Spleen (tissue), 11 donors: Measurements from ENCODE around the gene NPHP4. TPM values are rescaled to one million over a fixed set of nuclear protein-coding genes. Genes with fewer than 3 reads are reported as not detected.

ENCODE experiments used
- DNase-seq: peaks from one replicate; pipeline ENCODE4 v3.0.0-alpha.2; 2020
- H3K27ac ChIP-seq, 8 donors: fragments of 200-600 bp; sonication (generic) in 7 of 8; 1 replicate in 4 of 8; 2 replicates in 4 of 8; pipeline versions ENCODE4 v1.5.0 to v1.8.0; 2016 to 2021; ENCODE audit warnings: inconsistent platforms in 4 of 8, mild to moderate bottlenecking in 4 of 8, moderate library complexity in 1 of 8
- H3K27me3 ChIP-seq, 7 donors: fragments of 200-600 bp; sonication (generic) in 6 of 7; replicated peaks in 1 of 7; 1 replicate in 4 of 7; 2 replicates in 3 of 7; pipeline versions ENCODE4 v1.5.0 to v1.8.0; 2016 to 2021; ENCODE audit warnings: inconsistent platforms in 3 of 7, mild to moderate bottlenecking in 1 of 7
- H3K36me3 ChIP-seq, 6 donors: fragments of 200-600 bp; sonication (generic) in 5 of 6; 1 replicate in 4 of 6; 2 replicates in 2 of 6; pipeline versions ENCODE4 v1.5.0 to v1.8.0; 2016 to 2021; ENCODE audit warnings: inconsistent platforms in 2 of 6
- H3K4me1 ChIP-seq, 6 donors: fragments of 200-600 bp; sonication (generic) in 5 of 6; 1 replicate in 3 of 6; 2 replicates in 3 of 6; pipeline versions ENCODE4 v1.5.0 to v1.8.0; 2016 to 2021; ENCODE audit warnings: inconsistent platforms in 3 of 6
- H3K4me3 ChIP-seq, 8 donors: fragments of 200-600 bp; sonication (generic) in 7 of 8; 1 replicate in 4 of 8; 2 replicates in 4 of 8; pipeline versions ENCODE4 v1.5.0 to v1.8.0; 2016 to 2021; ENCODE audit warnings: inconsistent platforms in 4 of 8, mild to moderate bottlenecking in 4 of 8, moderate library complexity in 2 of 8
- H3K9me3 ChIP-seq, 8 donors: fragments of 200-600 bp; sonication (generic) in 7 of 8; 1 replicate in 4 of 8; 2 replicates in 4 of 8; pipeline versions ENCODE4 v1.5.0 to v1.8.0; 2016 to 2021; ENCODE audit warnings: inconsistent platforms in 4 of 8
- POLR2A ChIP-seq, 3 donors: fragments of 450-650 bp; IDR thresholded peaks; one replicate each; pipeline ENCODE4 v1.5.1; 2017; ENCODE audit warnings: antibody characterized with exemption in 3 of 3, mild to moderate bottlenecking in 1 of 3
- POLR2AphosphoS5 ChIP-seq, 3 donors: sonication (generic); formaldehyde crosslinking; IDR thresholded peaks; one replicate each; pipeline ENCODE4 v1.5.1; 2017; ENCODE audit warnings: antibody characterized with exemption in 3 of 3
- WGBS, 5 donors: extraction: QIAGEN DNeasy Blood & Tissue Kit in 3 of 5; methylation state at CpG; one replicate each; pipeline versions ENCODE4 v1.1.5 to v1.1.7; 2013 to 2018; 5-methylcytosine and 5-hydroxymethylcytosine counted together
- intact Hi-C: fragments of 100-400 bp; cut with DNase I; formaldehyde crosslinking; loops from one replicate; pipeline ENCODE4 v1.15.0; 2023; ENCODE audit warnings: low total_unique reads
- polyA plus RNA-seq, 3 donors: library from polyadenylated mRNA; stranded (reverse); fragments of 200-250 nt; gene quantifications; one replicate each; pipeline ENCODE4 v1.2.1, GENCODE V29; 2013
- total RNA-seq, 7 donors: library from RNA; depleted of rRNA in 3 of 7; stranded (reverse); fragments of >200 nt in 3 of 7; fragmentation: NEBNext Ultra II Directional in 4 of 7; extraction: Animal tissue kit (Norgen Biotek cat#: 25700) in 4 of 7; gene quantifications; one replicate each; pipeline versions ENCODE4 v1.1.0 to v1.2.1, GENCODE V29; 2016 to 2021
- TF ChIP-seq, protein P1 (sequence below), 11 experiments: fragments of 200-600 bp in 7 of 11; fragments of 450-650 bp in 4 of 11; sonication (generic) in 4 of 11; IDR thresholded peaks in 8 of 11; conservative IDR thresholded peaks in 3 of 11; 1 replicate in 7 of 11; 2 replicates in 4 of 11; pipeline versions ENCODE4 v1.4.0 to v1.8.0; 2016 to 2021; ENCODE audit warnings: antibody characterized with exemption in 11 of 11, inconsistent platforms in 4 of 11, mild to moderate bottlenecking in 1 of 11
- donor health status: healthy with polysubstance abuse.
- donor health status: DM: no; HTN: no; CAD: no; lungs with moderate emphysema.
- donor health status: DM: no; HTN: no; CAD: no.
- donor health status: Bipolar disorder and iron deficiency.
- donor health status: healthy.
- donor health status: DM: no; HTN: no; CAD: no.
- donor health status: DM: yes; HTN: yes; CAD: no.

Gene NPHP4
- total and polyA plus RNA-seq, 10 donors = 1.2 to 17.5 (median 9.4) TPM

DNA sequence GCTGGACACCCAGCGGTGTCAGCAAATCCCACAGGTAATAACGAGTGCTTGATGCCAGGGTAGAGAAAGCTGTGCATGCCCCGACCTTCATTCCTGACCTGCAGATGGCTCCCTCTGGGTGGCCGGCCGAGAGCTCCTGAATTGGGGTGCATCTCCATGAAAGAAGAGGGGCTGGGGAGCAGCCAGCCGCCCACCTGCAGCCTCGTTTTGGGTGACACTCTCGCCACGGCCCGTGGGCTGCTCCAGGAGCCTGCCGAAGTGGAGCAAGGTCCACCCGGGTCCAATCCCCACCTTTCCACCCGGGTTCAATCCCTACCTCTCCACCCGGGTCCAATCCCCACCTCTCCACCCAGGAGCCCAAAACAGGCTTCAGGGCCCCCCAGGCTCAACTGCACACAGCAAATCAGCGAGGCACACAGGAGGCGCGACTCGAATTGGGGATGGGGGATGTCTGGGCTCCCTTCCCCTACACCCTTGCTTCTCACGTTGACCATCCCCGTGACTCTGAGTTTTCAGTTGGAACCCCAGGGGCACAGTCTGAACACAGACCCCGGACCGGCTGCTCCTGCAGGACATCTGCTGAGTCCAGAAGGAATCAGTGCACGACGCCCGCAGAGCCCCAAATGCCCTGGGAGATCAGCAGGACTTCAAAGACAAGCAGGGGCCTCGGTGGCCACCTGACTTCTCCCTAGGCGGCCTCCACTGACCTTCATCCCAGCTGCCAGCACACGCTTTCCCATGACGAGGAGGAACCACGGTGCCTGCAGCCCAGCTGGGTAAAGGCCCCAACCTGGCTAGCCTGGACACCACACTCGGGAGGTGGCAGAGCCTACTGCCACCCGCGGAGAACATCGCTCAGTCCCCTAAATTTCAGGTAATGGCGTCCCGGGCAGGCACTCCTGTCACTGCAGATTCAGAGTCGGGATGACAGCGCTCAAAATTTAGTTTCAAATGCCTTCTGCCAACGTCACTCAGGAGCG is 159.0 kb downstream of the NPHP4 start:
- Histone ChIP-seq H3K27me3 (peaks cover 0 to 64% (median 8%) of the 10 kb centered on the region in 7 donors), H3K4me3 (no peak overlapping the region), H3K4me1 (no peaks in the 10 kb centered on the region), H3K9me3 (no peaks in the 10 kb centered on the region), H3K27ac (no peak overlapping the region), H3K36me3 (no peaks in the 10 kb centered on the region)
- no peak for DNase-seq
- TF ChIP-seq POLR2A (IDR thresholded peaks at IDR 0.05) (no peak), POLR2AphosphoS5 (IDR thresholded peaks at IDR 0.05) (no peak)
- TF ChIP-seq, protein P1, sequence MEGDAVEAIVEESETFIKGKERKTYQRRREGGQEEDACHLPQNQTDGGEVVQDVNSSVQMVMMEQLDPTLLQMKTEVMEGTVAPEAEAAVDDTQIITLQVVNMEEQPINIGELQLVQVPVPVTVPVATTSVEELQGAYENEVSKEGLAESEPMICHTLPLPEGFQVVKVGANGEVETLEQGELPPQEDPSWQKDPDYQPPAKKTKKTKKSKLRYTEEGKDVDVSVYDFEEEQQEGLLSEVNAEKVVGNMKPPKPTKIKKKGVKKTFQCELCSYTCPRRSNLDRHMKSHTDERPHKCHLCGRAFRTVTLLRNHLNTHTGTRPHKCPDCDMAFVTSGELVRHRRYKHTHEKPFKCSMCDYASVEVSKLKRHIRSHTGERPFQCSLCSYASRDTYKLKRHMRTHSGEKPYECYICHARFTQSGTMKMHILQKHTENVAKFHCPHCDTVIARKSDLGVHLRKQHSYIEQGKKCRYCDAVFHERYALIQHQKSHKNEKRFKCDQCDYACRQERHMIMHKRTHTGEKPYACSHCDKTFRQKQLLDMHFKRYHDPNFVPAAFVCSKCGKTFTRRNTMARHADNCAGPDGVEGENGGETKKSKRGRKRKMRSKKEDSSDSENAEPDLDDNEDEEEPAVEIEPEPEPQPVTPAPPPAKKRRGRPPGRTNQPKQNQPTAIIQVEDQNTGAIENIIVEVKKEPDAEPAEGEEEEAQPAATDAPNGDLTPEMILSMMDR (IDR thresholded peaks at IDR 0.05 in 8 of 11, conservative IDR thresholded peaks at IDR 0.05 in 3 of 11) = no peak
- 81 to 87% (median 81%) methylated on average over 31 to 40 of the region's 40 CpGs for WGBS, 5 donors
- intact Hi-C loops = no loop called here

- Histone ChIP-seq H3K27me3 (peaks cover 0 to 62% (median 6%) of the 10 kb centered on the region in 7 donors), H3K36me3 (no peaks in the 10 kb centered on the region), H3K27ac (no peak overlapping the region), H3K9me3 (no peaks in the 10 kb centered on the region), H3K4me1 (no peaks in the 10 kb centered on the region), H3K4me3 (no peak overlapping the region)
- intact Hi-C loops = no loop called here
- no peak for DNase-seq
- WGBS, 5 donors = 29 to 42% (median 38%) methylated on average over 4 to 10 of the region's 10 CpGs
- TF ChIP-seq POLR2A (IDR thresholded peaks at IDR 0.05) (no peak), POLR2AphosphoS5 (IDR thresholded peaks at IDR 0.05) (no peak)
- TF ChIP-seq, protein P1 (IDR thresholded peaks at IDR 0.05 in 8 of 11, conservative IDR thresholded peaks at IDR 0.05 in 3 of 11) = no peak
Measured at GRCh38 chr1:5831600-5832335, 160.5 kb downstream of the NPHP4 start.

- Histone ChIP-seq H3K4me3 (no peak overlapping the region), H3K9me3 (no peaks in the 10 kb centered on the region), H3K4me1 (no peaks in the 10 kb centered on the region), H3K27ac (no peak overlapping the region), H3K36me3 (no peaks in the 10 kb centered on the region), H3K27me3 (peaks cover 0 to 54% (median 4%) of the 10 kb centered on the region in 7 donors)
- no peak for DNase-seq
- 53 to 77% (median 55%) methylated on average over 13 to 26 of the region's 26 CpGs for WGBS, 5 donors
- TF ChIP-seq, protein P1 (IDR thresholded peaks at IDR 0.05 in 8 of 11, conservative IDR thresholded peaks at IDR 0.05 in 3 of 11) = no peak
- TF ChIP-seq POLR2AphosphoS5 (IDR thresholded peaks at IDR 0.05) (no peak), POLR2A (IDR thresholded peaks at IDR 0.05) (no peak)
- intact Hi-C loops = no loop called here
Measured at GRCh38 chr1:5830771-5831599, 161.2 kb downstream of the NPHP4 start.
